Stomach smooth muscle (tissue), 2 donors: ENCODE data around the gene RHBG.

Experiments
- H3K27ac ChIP-seq: one replicate; pipeline ENCODE4 v1.7.0; 2013; ENCODE audit warnings: mild to moderate bottlenecking, low read length, inconsistent platforms
- H3K27me3 ChIP-seq, 2 donors: one replicate each; pipeline ENCODE4 v1.7.0; 2013; ENCODE audit warnings: low read length in 2 of 2; ENCODE audit not compliant: insufficient read depth in 2 of 2, control insufficient read depth in 1 of 2
- H3K36me3 ChIP-seq, 2 donors: one replicate each; pipeline ENCODE4 v1.7.0; 2013; ENCODE audit warnings: low read length in 2 of 2; ENCODE audit not compliant: control insufficient read depth in 2 of 2, insufficient read depth in 2 of 2
- H3K4me1 ChIP-seq: one replicate; pipeline ENCODE4 v1.7.0; 2013; ENCODE audit warnings: low read length; ENCODE audit not compliant: control insufficient read depth, insufficient read depth
- H3K4me3 ChIP-seq, 2 donors: one replicate each; pipeline ENCODE4 v1.7.0; 2013; ENCODE audit warnings: low read length in 2 of 2
- H3K9ac ChIP-seq, 2 donors: one replicate each; pipeline ENCODE4 v1.7.0; 2013; ENCODE audit warnings: low read length in 2 of 2, mild to moderate bottlenecking in 1 of 2
- H3K9me3 ChIP-seq, 2 donors: one replicate each; pipeline ENCODE4 v1.7.0; 2013; ENCODE audit warnings: low read length in 2 of 2; ENCODE audit not compliant: control insufficient read depth in 2 of 2
- donor health status: healthy.
- donor health status: Pancreatic carcinoma.

RHBG gene

DNA sequence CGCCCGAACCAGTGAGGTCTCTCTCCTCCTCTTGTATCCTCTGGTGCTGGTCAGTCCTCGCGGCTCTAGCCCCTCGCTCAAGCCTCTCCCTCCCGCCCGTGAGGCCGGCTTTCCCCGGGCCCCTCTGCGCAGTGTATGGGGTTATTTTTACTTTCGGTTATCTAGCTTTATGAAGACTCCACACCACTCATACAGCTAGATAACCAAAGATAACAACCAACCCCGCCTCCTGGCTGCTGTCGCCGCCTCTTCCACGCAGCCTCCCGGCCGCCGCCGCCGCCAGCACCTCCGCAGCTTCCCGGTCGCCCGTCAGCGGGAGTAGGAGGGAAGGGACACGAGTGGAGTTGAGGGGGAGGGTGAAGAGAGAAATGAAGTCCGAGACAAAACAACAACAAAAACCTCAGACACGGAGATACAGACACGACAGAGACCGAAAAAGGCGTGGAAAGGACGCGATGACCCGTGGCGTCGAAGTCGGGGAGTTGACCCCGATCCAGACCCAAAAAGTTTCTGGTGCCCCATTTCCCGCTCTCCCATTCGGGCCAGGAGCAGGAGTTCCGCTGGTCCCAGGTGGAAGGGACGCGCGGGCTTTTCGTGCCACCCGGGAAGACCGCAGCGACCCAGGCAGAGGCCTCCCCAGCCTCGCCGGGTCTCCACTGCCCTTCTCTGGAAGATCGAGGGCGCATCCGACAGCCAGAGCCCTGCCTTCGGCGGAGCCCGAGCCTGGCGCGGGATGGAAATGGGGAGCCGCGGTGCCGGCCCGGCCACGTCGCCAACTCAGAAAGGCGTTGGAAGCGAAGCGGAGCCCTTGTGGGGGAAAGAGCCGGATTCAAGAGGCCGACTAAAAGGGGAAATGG, 51.4 kb downstream of the RHBG start:
- peaks cover 72 to 75% of the 10 kb centered on the region in 2 donors for H3K27me3 ChIP-seq
- H3K9me3 ChIP-seq = no peaks in the 10 kb centered on the region
- no peak overlapping the region for H3K9ac ChIP-seq
- H3K27ac ChIP-seq = no peak overlapping the region
- H3K36me3 ChIP-seq = no peaks in the 10 kb centered on the region
- H3K4me1 ChIP-seq = peaks cover 23% of the 10 kb centered on the region
- H3K4me3 ChIP-seq = peak overlapping the region; percentile 4 to 55

DNA sequence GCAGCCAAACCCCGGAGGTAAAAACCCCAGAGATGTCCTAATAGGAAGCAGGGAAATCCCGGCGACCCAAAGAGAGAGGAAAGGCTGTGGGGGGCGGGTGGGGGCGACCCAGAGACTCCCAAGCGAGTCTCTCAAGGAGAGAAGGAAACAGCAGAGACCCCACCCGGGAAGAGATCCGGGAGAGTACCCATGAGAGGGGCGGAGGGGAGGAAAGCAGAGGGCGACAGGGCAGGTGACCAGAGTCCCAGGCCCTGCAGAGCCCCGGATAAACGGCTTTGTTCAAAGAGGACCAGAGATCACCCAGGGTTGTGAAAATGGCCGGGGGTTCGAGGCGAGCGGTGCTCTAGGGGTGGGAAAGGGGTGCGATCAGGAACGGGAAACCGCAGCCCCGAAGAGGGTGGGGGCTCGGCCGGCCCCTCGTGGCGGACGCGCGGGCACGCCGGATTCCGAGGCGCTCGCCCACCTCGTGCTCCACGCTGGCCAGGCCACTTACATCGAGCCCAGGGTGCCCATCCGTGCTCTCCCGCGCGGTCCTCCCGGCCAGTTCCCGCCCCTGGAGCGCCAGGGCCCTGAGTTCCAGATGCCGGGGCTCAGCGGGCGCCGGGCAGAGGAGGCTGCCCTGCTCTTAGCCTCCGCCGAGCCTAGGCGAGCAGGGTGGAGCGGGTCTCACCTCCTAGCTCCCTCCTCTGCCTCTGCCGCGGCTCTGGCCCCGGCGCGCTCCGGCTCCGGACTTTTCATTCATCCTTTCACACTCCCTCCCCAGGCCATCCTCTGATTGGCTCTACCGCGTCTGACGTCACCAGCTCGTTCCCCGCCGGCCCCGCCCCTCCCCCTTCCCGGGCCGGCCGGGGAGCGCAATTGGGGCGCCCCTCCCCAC, 52.3 kb downstream of the RHBG start:
- Histone ChIP-seq H3K9ac (no peak overlapping the region), H3K27me3 (peaks cover 71 to 74% of the 10 kb centered on the region in 2 donors), H3K27ac (no peak overlapping the region), H3K9me3 (no peaks in the 10 kb centered on the region), H3K4me1 (peaks cover 23% of the 10 kb centered on the region), H3K4me3 (peak overlapping the region; percentile 44 to 55), H3K36me3 (no peaks in the 10 kb centered on the region)

DNA sequence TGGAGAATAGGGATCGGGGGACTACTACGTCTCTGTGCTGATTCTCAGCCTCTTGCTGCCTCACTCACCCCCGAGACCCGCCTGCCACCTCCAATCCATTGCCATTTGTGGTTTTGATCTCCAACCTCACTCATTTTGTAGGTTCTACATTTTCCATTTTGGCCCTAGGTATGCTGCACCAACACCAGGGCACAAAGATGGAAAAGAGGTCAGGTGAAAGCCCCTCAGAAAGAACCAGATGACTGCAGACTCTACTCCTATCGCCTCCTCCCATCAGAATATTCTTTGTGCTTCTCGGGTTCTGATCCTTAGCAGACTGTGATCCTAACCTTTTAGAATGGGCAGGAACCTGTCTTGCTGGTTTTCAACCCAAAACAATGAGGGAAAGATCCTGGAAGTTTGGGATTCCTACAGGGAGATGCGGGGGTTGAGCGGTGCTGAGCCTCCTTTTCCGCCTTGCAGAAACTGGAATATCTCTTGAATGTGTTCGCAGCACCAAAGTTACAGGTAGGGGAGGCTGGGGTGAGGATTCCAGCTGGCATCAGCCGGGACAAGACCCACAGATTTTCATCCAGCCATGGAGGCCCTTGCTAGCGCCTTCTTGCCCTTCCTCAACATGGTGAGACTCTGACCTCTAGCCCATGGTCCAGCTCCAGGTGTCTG, 53.1 kb downstream of the RHBG start:
- peaks cover 67 to 73% of the 10 kb centered on the region in 2 donors for H3K27me3 ChIP-seq
- no peak overlapping the region for H3K27ac ChIP-seq
- H3K36me3 ChIP-seq = no peaks in the 10 kb centered on the region
- H3K9ac ChIP-seq = no peak overlapping the region
- peaks cover 23% of the 10 kb centered on the region for H3K4me1 ChIP-seq
- no peaks in the 10 kb centered on the region for H3K9me3 ChIP-seq
- peak overlapping the region; percentile 40 to 55 for H3K4me3 ChIP-seq

DNA sequence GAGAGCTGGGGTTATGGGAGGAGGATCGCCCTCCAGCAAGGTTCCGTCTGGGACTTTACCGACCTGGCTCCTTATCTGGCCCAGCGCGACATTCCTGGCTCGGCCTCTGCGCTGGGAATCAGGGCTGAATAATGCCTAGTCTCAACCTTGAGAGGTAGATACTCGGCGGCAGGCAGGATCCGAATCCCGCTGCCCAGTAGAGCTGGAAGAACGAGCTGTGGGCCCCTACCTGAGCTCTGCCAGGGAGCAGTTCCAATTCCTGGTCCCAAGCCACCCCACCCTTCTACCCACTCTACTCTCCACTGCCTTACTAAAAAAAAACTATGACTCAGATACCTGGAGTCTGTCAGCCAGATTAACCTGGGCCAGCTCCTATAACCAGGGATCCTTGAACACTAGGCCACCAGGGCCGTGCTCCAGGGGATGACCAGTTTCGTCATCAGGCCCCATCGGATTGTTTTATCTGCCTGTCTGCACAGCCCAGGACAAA, 53.6 kb downstream of the RHBG start:
- Histone ChIP-seq H3K36me3 (no peaks in the 10 kb centered on the region), H3K9ac (no peak overlapping the region), H3K4me3 (no peak overlapping the region), H3K27me3 (peaks cover 62 to 69% of the 10 kb centered on the region in 2 donors), H3K27ac (no peak overlapping the region), H3K4me1 (peaks cover 23% of the 10 kb centered on the region), H3K9me3 (no peaks in the 10 kb centered on the region)

DNA sequence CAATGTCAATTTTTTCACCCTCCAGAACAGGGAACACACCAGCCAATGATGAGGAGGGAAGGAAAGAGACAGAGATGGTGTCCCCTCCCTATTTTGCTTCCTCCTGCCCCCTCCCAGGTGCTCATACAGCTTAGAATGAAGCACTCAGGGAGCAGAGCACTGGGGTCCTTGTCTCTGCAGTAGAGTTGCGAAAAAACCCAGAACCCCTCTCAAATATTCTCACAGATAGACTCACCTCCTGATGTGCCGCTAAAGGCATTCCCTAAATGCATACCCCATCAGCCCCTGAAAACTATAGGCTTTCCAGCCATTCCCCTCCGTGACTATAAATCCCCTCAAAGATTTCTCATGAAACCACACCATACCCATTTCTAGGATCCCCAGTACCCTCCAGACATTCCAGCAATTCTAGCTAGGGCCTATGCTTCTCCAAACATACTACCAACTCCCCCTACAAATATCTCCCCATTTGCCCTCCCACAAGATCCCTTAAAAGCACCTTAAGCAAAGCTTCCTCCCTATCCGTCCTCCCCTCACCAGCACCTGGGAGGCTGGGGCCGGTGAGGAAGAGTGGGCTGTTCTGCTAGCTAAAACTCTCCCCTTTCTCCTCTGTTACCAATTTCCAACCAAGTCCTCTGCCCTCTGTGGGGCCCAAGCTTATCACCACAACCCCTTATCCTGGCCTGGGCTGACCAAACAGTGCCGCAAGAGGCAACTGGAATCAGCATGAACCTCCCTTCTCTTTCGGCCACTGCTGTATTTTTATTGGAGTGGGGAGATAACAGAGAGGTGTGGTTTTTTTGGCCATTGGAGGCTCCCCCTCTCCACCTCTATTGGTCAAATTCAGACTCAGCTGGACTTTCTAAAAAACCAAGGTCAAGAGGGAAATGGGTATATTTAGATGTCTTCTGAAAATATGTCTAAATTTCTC, 54.7 kb downstream of the RHBG start:
- no peak overlapping the region for H3K27ac ChIP-seq
- H3K9ac ChIP-seq = no peak overlapping the region
- no peak overlapping the region for H3K4me3 ChIP-seq
- peaks cover 23% of the 10 kb centered on the region for H3K4me1 ChIP-seq
- peaks cover 63 to 71% of the 10 kb centered on the region in 2 donors for H3K27me3 ChIP-seq
- no peaks in the 10 kb centered on the region for H3K36me3 ChIP-seq
- H3K9me3 ChIP-seq = no peaks in the 10 kb centered on the region

DNA sequence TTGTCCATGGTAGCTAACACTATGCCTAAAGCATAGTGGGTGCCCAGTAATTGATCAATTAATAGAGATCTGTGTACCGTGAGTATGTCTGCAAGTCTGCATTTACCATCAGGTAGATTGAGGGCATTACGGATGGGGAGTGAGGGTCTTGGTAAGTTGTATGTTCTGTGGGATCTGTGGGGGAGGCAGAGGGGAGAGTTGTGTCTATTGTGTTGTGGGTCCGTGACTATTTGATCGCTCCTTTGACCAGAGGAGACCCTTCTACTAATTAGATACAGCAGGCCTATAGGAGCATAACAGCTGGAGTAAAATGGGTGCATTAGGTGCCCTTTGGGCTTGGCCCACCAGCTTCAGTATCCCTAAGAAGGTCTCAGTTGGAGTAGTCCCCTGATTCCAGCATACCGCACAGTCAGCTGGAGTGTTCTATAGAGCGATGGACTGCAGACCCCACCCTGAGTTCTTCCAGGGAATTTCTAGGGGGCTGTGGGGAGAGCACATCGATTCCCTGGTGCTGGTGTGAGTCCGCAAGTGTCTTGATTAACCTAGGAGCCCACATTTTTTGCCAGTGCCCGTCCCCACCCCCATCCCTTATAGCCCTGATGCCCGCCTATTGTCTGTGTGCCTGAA, 55.9 kb downstream of the RHBG start:
- no peak overlapping the region for H3K9ac ChIP-seq
- H3K4me3 ChIP-seq = no peak overlapping the region
- H3K9me3 ChIP-seq = no peaks in the 10 kb centered on the region
- no peak overlapping the region for H3K27ac ChIP-seq
- H3K36me3 ChIP-seq = no peaks in the 10 kb centered on the region
- peaks cover 21% of the 10 kb centered on the region for H3K4me1 ChIP-seq
- peaks cover 63 to 70% of the 10 kb centered on the region in 2 donors for H3K27me3 ChIP-seq

DNA sequence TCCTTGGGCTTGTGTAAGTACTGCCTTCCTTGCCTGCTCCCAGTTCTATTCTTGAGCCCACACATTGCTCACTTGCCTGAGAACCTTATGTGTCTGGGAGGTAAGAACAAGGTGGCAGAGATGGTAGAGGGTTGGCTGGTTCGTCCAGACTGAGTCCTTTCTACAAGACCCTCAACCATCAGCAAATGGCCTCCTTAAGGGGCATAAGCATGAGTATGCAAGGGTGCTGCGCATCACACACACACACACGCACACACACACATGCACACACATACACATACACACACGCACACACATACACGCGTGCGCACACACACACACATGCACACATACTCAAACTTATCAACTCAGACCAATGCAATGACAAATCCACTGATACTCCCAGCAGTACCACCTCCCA, 56.9 kb downstream of the RHBG start:
- Histone ChIP-seq H3K27me3 (peaks cover 63 to 67% of the 10 kb centered on the region in 2 donors), H3K9me3 (no peaks in the 10 kb centered on the region), H3K36me3 (no peaks in the 10 kb centered on the region), H3K9ac (no peak overlapping the region), H3K4me1 (peaks cover 11% of the 10 kb centered on the region), H3K27ac (no peak overlapping the region), H3K4me3 (no peak overlapping the region)

DNA sequence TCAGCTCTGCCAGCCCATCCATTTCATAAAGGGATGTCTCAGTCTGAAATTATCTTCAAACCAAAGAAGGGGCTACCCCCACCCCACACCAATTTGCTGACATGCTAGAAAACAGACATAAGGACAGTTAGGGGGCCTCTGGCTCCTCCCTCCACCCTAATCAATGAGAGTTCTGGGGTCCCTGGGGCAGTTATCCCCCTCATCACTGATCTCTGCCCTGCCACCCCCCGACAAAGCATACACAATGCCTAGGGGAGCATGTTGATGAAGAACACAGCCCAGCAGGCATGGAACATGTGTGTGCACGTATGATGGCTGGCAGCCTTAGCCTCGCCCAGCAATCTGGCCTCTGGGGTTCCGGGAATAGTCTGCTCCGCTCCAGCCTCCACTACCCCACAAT, 58.9 kb downstream of the RHBG start:
- H3K27ac ChIP-seq = no peak overlapping the region
- H3K36me3 ChIP-seq = no peaks in the 10 kb centered on the region
- no peak overlapping the region for H3K9ac ChIP-seq
- H3K9me3 ChIP-seq = no peaks in the 10 kb centered on the region
- no peak overlapping the region for H3K4me3 ChIP-seq
- H3K27me3 ChIP-seq = peaks cover 63 to 64% of the 10 kb centered on the region in 2 donors
- no peaks in the 10 kb centered on the region for H3K4me1 ChIP-seq

DNA sequence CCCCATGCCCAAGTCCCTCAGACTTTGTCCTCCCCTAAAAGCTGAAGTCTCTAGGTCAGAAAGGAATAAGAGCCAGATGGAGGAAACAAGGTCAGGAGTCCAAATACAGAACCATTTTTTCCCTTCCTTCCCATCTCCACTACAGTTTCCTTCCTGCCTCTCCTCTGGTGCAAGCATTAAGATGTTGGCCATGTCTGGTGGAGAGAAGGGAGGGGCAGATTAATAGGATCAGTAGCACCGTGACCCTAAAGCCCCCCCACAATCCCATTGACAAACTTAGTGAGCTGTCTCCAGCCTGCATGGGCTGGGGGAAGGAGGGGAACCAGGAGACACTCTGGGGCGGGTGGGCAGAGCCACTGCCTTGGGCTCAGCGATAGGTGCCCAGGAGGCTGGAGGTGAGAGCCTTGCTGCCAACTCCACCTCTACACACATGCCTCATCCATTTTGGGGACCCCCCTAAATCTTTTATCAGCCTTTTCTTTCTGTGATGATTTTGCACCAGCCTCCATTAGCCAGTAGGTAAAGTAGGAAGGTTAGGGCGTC, 59.8 kb downstream of the RHBG start:
- H3K4me3 ChIP-seq = no peak overlapping the region
- H3K9me3 ChIP-seq = no peaks in the 10 kb centered on the region
- peaks cover 68 to 69% of the 10 kb centered on the region in 2 donors for H3K27me3 ChIP-seq
- H3K4me1 ChIP-seq = no peaks in the 10 kb centered on the region
- no peak overlapping the region for H3K27ac ChIP-seq
- H3K36me3 ChIP-seq = no peaks in the 10 kb centered on the region
- no peak overlapping the region for H3K9ac ChIP-seq
